ENCODE results near the gene RCL1.

- TF ChIP-seq CTCF (IDR thresholded peaks at IDR 0.05) (no peak), POLR2A (IDR thresholded peaks at IDR 0.05) (no peak)
These were observed 27.4 kb downstream of the RCL1 start for GRCh38 chr9:4820168-4820567.
